Measurements from ENCODE around the gene OSTM1. TPM values are rescaled to one million over a fixed set of nuclear protein-coding genes. Genes with fewer than 3 reads are reported as not detected.
A peak's percentile ranks its signal among the peaks of the same experiment; 100 is the strongest.

OSTM1 gene
- total and polyA plus RNA-seq, 2 of the 13 experiments (the other 11 are each of a cell fraction or from before 2014, with no cell fraction given): 8.7 to 20.5 TPM

- TF ChIP-seq ATF7-NPFF (CRISPR knock-in tag; IDR thresholded peaks at IDR 0.05; ENCODE audit: low read depth) (peak; percentile 97), FOXM1 (CRISPR knock-in tag; IDR thresholded peaks at IDR 0.05) (no peak), ZNF703 (CRISPR knock-in tag; IDR thresholded peaks at IDR 0.05; ENCODE audit: borderline replicate concordance) (peak; percentile 74)
Observed at GRCh38 chr6:108074359-108075144, at the start of gene OSTM1 (continued).

GRCh38 chr6:108123946-108124345 is 49.4 kb upstream of the OSTM1 start:
- Histone ChIP-seq H3K9ac (ENCODE audit: insufficient read depth, low read depth, low read length) (no peak overlapping the region), H2AFZ (ENCODE audit: low read length) (no peak overlapping the region), H3K4me1 (ENCODE audit: insufficient read depth, low read length) (peaks cover 45% of the 10 kb centered on the region), H3K36me3 (replicated peaks in 1 of 2; ENCODE audit: control insufficient read depth in 1 of 2, insufficient read depth in 2 of 2, low read length in 2 of 2) (no peaks in the 10 kb centered on the region), H3K4me2 (ENCODE audit: low read depth, low read length) (no peak overlapping the region), H3K27ac (ENCODE audit: extremely low read length, insufficient read depth, low read length) (no peak overlapping the region), H3K9me3 (ENCODE audit: low read length) (no peaks in the 10 kb centered on the region), H3K27me3 (ENCODE audit: control insufficient read depth in 1 of 2, insufficient read depth in 2 of 2, low read length in 2 of 2) (peaks cover 3 to 53% of the 10 kb centered on the region in 2 experiments; a peak in 4 of 5 replicates), H3K79me2 (ENCODE audit: insufficient read depth, low read length) (no peaks in the 10 kb centered on the region), H4K20me1 (ENCODE audit: insufficient read depth, low read length) (no peaks in the 10 kb centered on the region), H3K4me3 (replicated peaks in 1 of 3; ENCODE audit: insufficient read depth in 1 of 3, low read depth in 2 of 3, low read length in 3 of 3) (no peak overlapping the region; a peak in 1 of 6 replicates)
- intact Hi-C loops (cut with micrococcal nuclease; ENCODE audit: unreplicated experiment): no loop called here
- DNase-seq (ENCODE audit: low spot score) (no peak), FAIRE-seq (no peak), ATAC-seq (peak; percentile 53; the same call in 2 of the 3 replicates)
- in situ Hi-C loops (cut with HindIII; ENCODE audit: extremely low pct_ligation_motif_present, low pct_unique_long_range_greater_than_20kb): no loop called here
- WGBS (ENCODE audit: low lambda C conversion rate): 18% methylated on average over 7 of the region's 7 CpGs
- ChIA-PET POLR2A (no interaction called here), CTCF (ENCODE audit: low intra/inter-chr PET ratio, low total read pairs) (no interaction called here)
- BruUV-seq (replicated peaks): no TSS peak
- TF ChIP-seq SSRP1 (CRISPR knock-in tag; IDR thresholded peaks at IDR 0.05) (no peak), ZNF468 (CRISPR knock-in tag; IDR thresholded peaks at IDR 0.05) (no peak), GLMP (CRISPR knock-in tag; IDR thresholded peaks at IDR 0.05; ENCODE audit: borderline replicate concordance) (no peak), BCL6 (CRISPR knock-in tag; IDR thresholded peaks at IDR 0.05) (no peak), TFDP2 (CRISPR knock-in tag; IDR thresholded peaks at IDR 0.05) (no peak), BHLHE40 (IDR thresholded peaks at IDR 0.05; ENCODE audit: low read length) (no peak), ZNF660 (CRISPR knock-in tag; IDR thresholded peaks at IDR 0.05; ENCODE audit: borderline replicate concordance, low read depth) (no peak), HNF4G (IDR thresholded peaks at IDR 0.05; ENCODE audit: borderline replicate concordance, low read depth, low read length) (no peak), HNF4G (CRISPR knock-in tag; IDR thresholded peaks at IDR 0.05; ENCODE audit: borderline replicate concordance, low read depth) (no peak), ZEB1 (IDR thresholded peaks at IDR 0.05; ENCODE audit: insufficient replicate concordance, low read depth) (no peak), SMAD3 (CRISPR knock-in tag; IDR thresholded peaks at IDR 0.05) (no peak), ZSCAN25 (CRISPR knock-in tag; IDR thresholded peaks at IDR 0.05) (no peak), PBX2 (CRISPR knock-in tag; IDR thresholded peaks at IDR 0.05) (no peak), MTA1 (CRISPR knock-in tag; IDR thresholded peaks at IDR 0.05; ENCODE audit: borderline replicate concordance) (no peak), GPN1 (CRISPR knock-in tag; IDR thresholded peaks at IDR 0.05; ENCODE audit: borderline replicate concordance) (no peak), ZNF350 (CRISPR knock-in tag; IDR thresholded peaks at IDR 0.05; ENCODE audit: borderline replicate concordance, low read depth) (no peak)
